Measurements from ENCODE around the gene CEBPE.

The CEBPE gene

DNA sequence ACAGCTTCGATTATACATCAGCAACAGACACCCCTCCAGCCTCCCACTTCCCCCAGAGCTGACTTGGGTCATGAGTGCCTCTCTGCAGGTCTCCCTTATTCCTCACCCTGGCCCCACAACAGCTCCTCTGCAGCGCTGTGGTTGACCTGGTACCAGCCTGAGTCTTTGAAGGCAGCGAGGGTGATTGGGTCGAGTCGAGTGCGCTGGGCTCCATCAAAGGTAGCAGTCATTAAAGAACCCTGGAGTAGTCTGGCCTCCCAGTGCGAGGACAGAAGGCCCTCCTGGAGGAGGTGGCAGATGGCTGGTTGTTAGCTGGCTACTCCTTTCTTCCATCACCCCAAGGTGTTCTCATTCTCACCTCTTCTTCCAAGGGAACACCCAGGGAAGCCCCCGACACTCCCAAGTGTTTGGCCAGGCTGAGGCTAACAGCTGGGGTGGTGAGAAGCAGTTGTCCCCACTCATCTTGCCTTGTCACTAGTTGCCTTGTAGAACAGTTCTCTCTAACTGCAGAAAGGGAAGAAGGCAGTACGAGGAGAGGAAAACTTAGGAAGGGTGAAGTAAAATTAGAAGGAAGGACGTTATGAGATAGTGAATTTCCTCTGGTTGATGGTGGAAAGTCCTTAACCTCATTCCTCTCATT is 16.9 kb downstream of the CEBPE start:
- no peak for DNase-seq

- DNase-seq: no peak
Measured at GRCh38 chr14:23101213-23101970, 17.7 kb downstream of the CEBPE start.

DNA sequence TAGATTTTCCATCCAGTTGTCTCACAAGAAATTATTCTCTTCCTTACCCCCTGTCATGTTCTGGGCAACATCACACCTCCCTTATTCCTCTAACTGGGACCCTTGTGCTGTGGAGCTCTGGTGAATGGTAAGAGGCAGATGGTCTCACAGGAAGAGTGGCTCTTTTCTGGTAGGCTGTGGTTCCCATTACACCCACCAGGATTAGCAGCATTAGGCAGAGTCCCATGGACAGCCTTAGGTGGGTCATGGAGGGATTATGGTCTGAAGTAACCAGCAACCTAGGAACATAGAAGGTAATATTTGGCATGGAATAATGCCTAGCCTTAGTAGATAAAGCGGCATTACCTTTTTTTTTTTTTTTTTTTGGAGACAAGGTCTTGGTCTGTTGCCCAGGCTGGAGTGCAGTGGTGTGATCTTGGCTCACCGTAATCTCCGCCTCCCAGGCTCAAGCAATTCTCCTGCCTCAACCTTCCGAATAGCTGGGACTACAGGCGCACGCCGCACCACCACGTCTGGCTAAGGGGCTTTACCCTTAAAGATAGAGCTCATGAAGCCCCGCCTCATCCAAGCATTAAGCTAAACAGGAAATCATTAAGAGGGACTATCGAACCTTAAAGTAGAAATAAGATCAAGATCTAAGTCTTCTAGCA is 19.7 kb downstream of the CEBPE start:
- DNase-seq: no peak

- no peak for DNase-seq
Measured at GRCh38 chr14:23097786-23098185, 21.3 kb downstream of the CEBPE start.

- DNase-seq: no peak
Measured at GRCh38 chr14:23095196-23096108, 23.6 kb downstream of the CEBPE start, which contains the start of gene C14orf119. Gene C14orf119, plus strand, starts transcription at chr14:23095505. Its CDS starts 2,154 bp downstream, at chr14:23097659.

- DNase-seq: no peak
Measured at GRCh38 chr14:23094666-23095195, 24.3 kb downstream of the CEBPE start, which contains the start of gene ACIN1. Gene ACIN1, minus strand, starts transcription at chr14:23095136. Its CDS starts 24 bp downstream, at chr14:23095112.

- no peak for DNase-seq
Measured at GRCh38 chr14:23093991-23094665, 24.9 kb downstream of the CEBPE start.

GRCh38 chr14:23093526-23093925 is 25.5 kb downstream of the CEBPE start:
- no peak for DNase-seq

DNA sequence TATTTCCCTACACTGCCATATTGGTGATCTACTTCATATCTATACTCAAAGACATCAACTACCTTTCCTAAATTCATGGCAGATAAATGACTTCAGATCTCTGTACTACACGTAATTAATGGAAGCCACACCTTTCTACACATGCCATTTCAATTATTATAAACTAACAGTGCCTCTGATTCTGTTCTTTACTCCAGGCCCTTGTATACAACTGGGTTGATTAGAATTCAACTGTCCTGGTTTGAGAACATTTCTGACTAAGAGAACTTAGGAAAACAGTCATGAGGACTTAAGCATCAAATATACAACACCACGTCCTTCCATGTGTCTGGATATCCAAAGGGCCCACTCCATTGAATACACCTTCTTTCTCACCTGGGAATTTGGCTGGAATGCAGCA is 26.0 kb downstream of the CEBPE start:
- no peak for DNase-seq

DNA sequence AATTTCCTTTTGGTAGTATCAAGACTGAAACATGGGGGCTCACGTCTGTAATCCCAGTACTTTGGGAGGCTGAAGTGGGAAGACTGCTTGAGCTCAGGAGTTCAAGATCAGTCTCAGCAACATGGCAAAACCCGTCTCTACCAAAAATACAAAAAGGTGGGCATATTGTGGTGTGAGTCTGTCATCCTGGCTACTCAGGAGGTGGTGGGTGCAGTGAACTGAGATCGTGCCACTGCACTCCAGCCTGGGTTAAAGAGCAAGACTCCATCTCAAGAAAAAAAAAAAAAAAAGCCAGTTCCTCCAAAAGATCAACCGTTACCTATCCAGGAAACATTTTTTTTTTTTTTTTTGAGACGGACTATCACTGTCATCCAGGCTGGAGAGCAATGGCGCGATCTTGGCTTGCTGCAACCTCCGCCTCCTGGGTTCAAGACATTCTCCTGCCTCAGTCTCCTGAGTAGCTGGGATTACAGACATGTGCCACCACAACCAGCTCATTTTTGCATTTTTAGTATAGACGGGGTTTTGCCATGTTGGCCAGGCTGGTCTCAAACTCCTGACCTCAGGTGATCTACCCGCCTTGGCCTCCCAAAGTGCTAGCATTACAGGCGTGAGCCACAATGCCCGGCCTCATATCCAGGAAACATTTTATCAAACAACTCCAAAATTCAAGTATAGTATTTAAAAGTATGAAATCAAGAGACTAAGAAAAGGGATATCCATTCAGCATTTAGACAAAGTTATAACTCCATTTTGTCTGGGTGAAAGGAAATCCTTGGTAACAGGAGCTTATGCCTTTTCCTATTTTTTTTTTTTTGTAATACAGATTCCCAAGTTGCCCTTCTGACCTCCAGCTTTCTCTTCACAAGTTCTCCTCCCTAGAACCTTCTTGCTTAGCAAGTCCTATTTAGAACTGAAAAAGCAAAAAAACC is 27.5 kb downstream of the CEBPE start:
- DNase-seq: no peak

GRCh38 chr14:23090254-23090636 is 28.8 kb downstream of the CEBPE start:
- DNase-seq: no peak

DNA sequence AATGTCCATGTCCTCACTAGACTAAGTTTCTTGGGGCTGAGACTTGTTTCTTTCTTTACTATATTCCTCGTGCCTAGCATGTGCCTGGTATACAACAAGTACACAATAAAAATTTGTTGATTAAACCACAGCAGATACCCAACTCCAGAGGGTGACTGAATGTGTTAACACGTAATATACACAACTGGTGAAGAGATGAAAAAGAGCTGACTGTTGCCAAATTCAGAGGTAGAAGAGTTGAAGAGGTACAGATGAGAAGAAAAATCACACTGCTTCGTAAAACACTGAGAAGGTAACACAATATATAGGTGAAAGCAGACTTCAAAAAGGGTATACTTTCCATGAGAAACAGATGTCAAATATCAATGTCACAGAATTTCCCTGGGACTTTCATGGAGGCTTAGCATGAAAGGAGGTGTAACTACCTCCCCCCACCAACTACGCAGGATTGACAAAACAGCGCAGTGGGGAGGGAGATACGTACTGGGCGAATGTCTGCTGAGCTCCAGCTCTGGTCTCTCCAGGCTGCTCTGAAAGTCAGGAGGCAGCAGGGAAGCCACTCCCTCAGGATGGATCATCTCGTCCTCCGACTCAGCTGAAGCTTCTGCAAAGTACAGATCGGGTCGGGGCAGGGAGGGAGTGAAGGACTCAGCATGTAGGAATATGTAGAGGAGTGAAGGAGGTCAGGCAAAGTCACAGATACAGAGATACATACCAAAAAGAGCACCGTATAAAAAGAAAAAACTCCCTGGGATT is 29.4 kb downstream of the CEBPE start:
- no peak for DNase-seq

DNA sequence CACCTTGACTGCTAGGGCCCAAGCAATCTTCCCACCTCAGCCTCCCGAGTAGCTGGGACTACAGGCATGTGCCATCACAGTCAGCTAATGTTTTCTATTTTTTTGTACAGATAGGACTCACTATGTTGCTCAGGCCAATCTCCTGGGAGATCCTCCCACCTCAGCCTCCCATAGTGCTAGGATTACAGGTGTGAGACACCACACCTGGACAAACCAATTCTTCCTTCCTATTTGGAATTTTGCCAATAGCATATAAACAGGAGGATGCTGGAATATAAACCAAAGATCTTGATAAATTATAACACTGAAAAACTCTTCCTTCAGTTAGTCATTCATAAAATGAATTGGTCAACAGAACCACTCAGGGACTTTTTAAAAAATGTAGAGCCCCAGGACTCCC is 32.5 kb downstream of the CEBPE start:
- no peak for DNase-seq

DNA sequence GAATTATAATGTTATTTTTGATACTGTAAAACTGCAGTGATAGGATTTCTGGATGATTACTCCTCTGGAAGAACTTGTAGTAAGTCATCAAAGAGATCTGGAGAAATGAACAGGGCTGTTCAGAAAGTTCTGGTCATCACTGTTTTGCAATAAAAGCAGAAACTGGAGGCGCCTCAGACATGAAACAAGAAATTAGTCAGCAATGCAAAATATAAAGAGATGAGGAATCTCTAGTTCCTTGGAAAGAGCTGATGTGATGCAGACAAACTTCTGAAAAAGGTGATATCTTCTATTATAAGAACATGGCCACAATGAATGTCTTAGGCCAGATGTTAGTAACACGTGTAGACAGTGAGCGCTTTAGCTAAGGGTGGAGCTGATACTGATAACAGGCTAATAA is 33.6 kb downstream of the CEBPE start:
- no peak for DNase-seq

- DNase-seq: no peak
Measured at GRCh38 chr14:23080474-23080873, 38.6 kb downstream of the CEBPE start.

GRCh38 chr14:23079716-23080115 is 39.3 kb downstream of the CEBPE start:
- DNase-seq: no peak

DNA sequence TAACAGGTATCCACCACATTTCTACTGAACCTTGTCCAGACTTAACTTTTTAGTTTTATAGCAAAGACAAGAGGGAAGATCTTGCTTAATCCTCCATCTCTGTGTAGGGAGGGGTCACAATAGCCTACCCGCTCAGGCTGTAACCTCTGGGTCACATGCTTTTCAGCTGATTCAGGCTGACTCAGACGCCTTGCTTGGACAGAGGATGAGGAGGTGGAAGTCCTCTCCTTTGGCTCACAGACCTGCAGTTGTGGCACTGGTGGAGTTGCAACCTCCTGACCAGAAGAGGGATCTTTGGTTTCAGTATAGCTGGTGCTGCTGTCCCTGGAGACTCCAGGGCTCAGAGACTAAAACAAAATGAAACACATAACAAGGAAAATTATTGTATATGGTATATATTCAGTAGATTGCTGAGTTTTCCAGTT is 40.4 kb downstream of the CEBPE start:
- no peak for DNase-seq

- DNase-seq: no peak
Measured at GRCh38 chr14:23077962-23078361, 41.1 kb downstream of the CEBPE start.

DNA sequence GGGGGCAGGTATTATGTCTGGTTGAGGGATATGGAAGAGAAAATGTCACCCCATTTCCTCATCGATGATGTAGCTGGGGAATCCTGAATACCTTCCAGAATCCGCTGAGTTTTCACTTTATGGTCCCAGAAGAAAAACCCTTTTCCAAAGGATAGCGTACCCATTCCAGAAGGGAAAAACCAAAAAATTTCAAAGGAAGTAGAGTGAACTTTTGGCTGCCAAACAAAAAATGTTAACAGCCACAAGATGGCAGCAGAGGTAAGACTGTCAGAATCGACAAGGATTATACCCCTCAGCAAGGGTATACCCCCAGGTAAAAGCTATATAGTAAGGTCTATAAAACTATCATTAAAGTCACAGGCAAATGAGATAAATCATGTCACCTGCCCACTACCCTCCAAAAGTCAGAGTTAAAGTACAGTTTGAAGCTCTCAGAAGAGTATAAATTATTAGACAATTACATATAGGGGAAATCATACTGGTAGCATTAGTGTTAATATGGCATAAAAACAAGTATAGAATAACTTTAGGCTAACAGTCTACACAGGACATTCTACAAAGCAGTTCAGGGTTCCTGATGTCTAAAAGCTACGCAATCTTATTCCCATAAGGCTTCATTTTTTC is 42.2 kb downstream of the CEBPE start:
- DNase-seq: no peak

GRCh38 chr14:23074906-23075305 is 44.1 kb downstream of the CEBPE start:
- no peak for DNase-seq
